ENCODE data around the gene EIF3L. TPM values are rescaled to one million over a fixed set of nuclear protein-coding genes. Genes with fewer than 3 reads are reported as not detected.
"Not testable (repeated sequence)": the region's sequence is repeated elsewhere in the genome, so short reads cannot be mapped to it uniquely, and the experiment has no call there.

Gene EIF3L
- 100 to 1,000 TPM; 656 to 664 TPM for total RNA-seq

- peaks cover 44% of the 10 kb centered on the region for H3K36me3 Mint-ChIP-seq
- POLR2A ChIA-PET, result interaction anchor here (0.6 to 1.1 kb wide), 2 partner anchors 15 to 57 kb away, joined by 4 to 5 read pairs; partner anchors contain the start of gene MICALL1
- DNase-seq, result peak; percentile 94
These were observed at the start of gene EIF3L for GRCh38 chr22:37849089-37849751. TSS of gene EIF3L (plus strand) at chr22:37849419. CDS start at chr22:37849450, 31 bp downstream.

GRCh38 chr22:37799979-37800378 is 49.2 kb upstream of the EIF3L start:
- H3K9me3 Mint-ChIP-seq; CTCF ChIA-PET; H3K36me3 Mint-ChIP-seq; H3K27ac Mint-ChIP-seq; H3K4me1 Mint-ChIP-seq (ENCODE audit: low read depth); DNase-seq; H3K4me3 Mint-ChIP-seq; intact Hi-C loops (cut with micrococcal nuclease); POLR2A ChIA-PET: not testable (repeated sequence)
- H3K27me3 Mint-ChIP-seq, result peaks cover 16% of the 10 kb centered on the region

More at GRCh38 chr22:37849089-37849751, at the start of gene EIF3L:
- Mint-ChIP-seq H3K27ac (peak within 1 kb of the TSS; percentile 93), H3K4me3 (peak within 1 kb of the TSS; percentile 91), H3K27me3 (no peaks in the 10 kb centered on the region), H3K4me1 (ENCODE audit: low read depth) (peaks cover 45% of the 10 kb centered on the region), H3K9me3 (no peaks in the 10 kb centered on the region)
- intact Hi-C loops (cut with micrococcal nuclease), result loop anchor here (2.0 to 10.0 kb wide), 3 partner anchors 14 to 656 kb away; partner anchors contain the start of genes DDX17 and LGALS1
- CTCF ChIA-PET, result interaction anchor here (1.4 kb wide), 2 partner anchors 14 to 31 kb away, joined by 10 to 16 read pairs; no protein-coding TSS in a partner anchor

- Mint-ChIP-seq H3K27me3 (peaks cover 31% of the 10 kb centered on the region), H3K4me3 (peak overlapping the region; percentile 69), H3K36me3 (no peaks in the 10 kb centered on the region), H3K4me1 (ENCODE audit: low read depth) (peaks cover 24% of the 10 kb centered on the region), H3K9me3 (no peaks in the 10 kb centered on the region), H3K27ac (no peak overlapping the region)
- ChIA-PET POLR2A (no interaction called here), CTCF (no interaction called here)
- intact Hi-C loops (cut with micrococcal nuclease), result no loop called here
- DNase-seq, result no peak
These were observed 47.3 kb upstream of the EIF3L start for GRCh38 chr22:37801946-37802309.

- DNase-seq, result peak; percentile 43
- intact Hi-C loops (cut with micrococcal nuclease), result no loop called here
- Mint-ChIP-seq H3K4me1 (ENCODE audit: low read depth) (peaks cover 29% of the 10 kb centered on the region), H3K27me3 (peaks cover 34% of the 10 kb centered on the region), H3K36me3 (no peaks in the 10 kb centered on the region), H3K27ac (no peak overlapping the region), H3K9me3 (no peaks in the 10 kb centered on the region), H3K4me3 (peak overlapping the region; percentile 43)
- ChIA-PET POLR2A (no interaction called here), CTCF (no interaction called here)
These were observed 46.7 kb upstream of the EIF3L start for GRCh38 chr22:37802310-37803194.

GRCh38 chr22:37803195-37803638 is 46.0 kb upstream of the EIF3L start:
- Mint-ChIP-seq H3K36me3 (no peaks in the 10 kb centered on the region), H3K4me3 (peak overlapping the region; percentile 43), H3K4me1 (ENCODE audit: low read depth) (peaks cover 30% of the 10 kb centered on the region), H3K27me3 (peaks cover 35% of the 10 kb centered on the region), H3K27ac (no peak overlapping the region), H3K9me3 (no peaks in the 10 kb centered on the region)
- intact Hi-C loops (cut with micrococcal nuclease), result no loop called here
- DNase-seq, result no peak
- CTCF ChIA-PET, result no interaction called here
- POLR2A ChIA-PET, result no interaction called here

- peaks cover 34% of the 10 kb centered on the region for H3K4me1 Mint-ChIP-seq (ENCODE audit: low read depth)
- H3K27me3 Mint-ChIP-seq, result peaks cover 36% of the 10 kb centered on the region
- DNase-seq, result no peak
- H3K9me3 Mint-ChIP-seq, result no peaks in the 10 kb centered on the region
- no peaks in the 10 kb centered on the region for H3K36me3 Mint-ChIP-seq
- POLR2A ChIA-PET, result interaction anchor here (0.6 to 1.4 kb wide), 2 partner anchors 40 to 631 kb away, joined by 3 to 5 read pairs; partner anchors contain the start of gene ANKRD54
- H3K27ac Mint-ChIP-seq, result peak overlapping the region; percentile 15
- CTCF ChIA-PET, result interaction anchor here (2.7 kb wide), 1 partner anchor 14 kb away, joined by 16 read pairs; no protein-coding TSS in a partner anchor
- intact Hi-C loops (cut with micrococcal nuclease), result loop anchor here (2.0 kb wide), 1 partner anchor 15 kb away; no protein-coding TSS in a partner anchor
- peak overlapping the region; percentile 43 for H3K4me3 Mint-ChIP-seq
These were observed 45.4 kb upstream of the EIF3L start for GRCh38 chr22:37803639-37804351.

- no peaks in the 10 kb centered on the region for H3K9me3 Mint-ChIP-seq
- intact Hi-C loops (cut with micrococcal nuclease), result loop anchor here (2.0 kb wide), 1 partner anchor 14 kb away; no protein-coding TSS in a partner anchor
These were observed 44.8 kb upstream of the EIF3L start for GRCh38 chr22:37804352-37804880.

GRCh38 chr22:37804881-37805809 is 44.1 kb upstream of the EIF3L start:
- Mint-ChIP-seq H3K27ac (no peak overlapping the region), H3K9me3 (no peaks in the 10 kb centered on the region), H3K36me3 (no peaks in the 10 kb centered on the region), H3K27me3 (peaks cover 44% of the 10 kb centered on the region), H3K4me1 (ENCODE audit: low read depth) (peaks cover 34% of the 10 kb centered on the region), H3K4me3 (peak overlapping the region; percentile 63)
- ChIA-PET CTCF (interaction anchor here (0.9 to 2.7 kb wide), 2 partner anchors 13 to 153 kb away, joined by 3 to 16 read pairs; no protein-coding TSS in a partner anchor), POLR2A (interaction anchor here (1.1 to 1.4 kb wide), 2 partner anchors 37 to 39 kb away, joined by 3 to 5 read pairs; partner anchors contain the start of gene ANKRD54)
- intact Hi-C loops (cut with micrococcal nuclease), result loop anchor here (2.0 to 5.0 kb wide), 3 partner anchors 14 to 198 kb away; partner anchors contain the start of genes C22orf23, GGA1 and POLR2F
- peak; percentile 86 for DNase-seq

More at GRCh38 chr22:37804352-37804880, 44.8 kb upstream of the EIF3L start:
- Mint-ChIP-seq H3K27ac (no peak overlapping the region), H3K36me3 (no peaks in the 10 kb centered on the region), H3K27me3 (peaks cover 40% of the 10 kb centered on the region), H3K4me3 (peak overlapping the region; percentile 43), H3K4me1 (ENCODE audit: low read depth) (peaks cover 34% of the 10 kb centered on the region)
- ChIA-PET POLR2A (interaction anchor here (0.6 to 1.4 kb wide), 2 partner anchors 40 to 631 kb away, joined by 3 to 5 read pairs; partner anchors contain the start of gene ANKRD54), CTCF (interaction anchor here (2.7 kb wide), 1 partner anchor 14 kb away, joined by 16 read pairs; no protein-coding TSS in a partner anchor)
- DNase-seq, result no peak

GRCh38 chr22:37805810-37806277 is 43.4 kb upstream of the EIF3L start:
- Mint-ChIP-seq H3K4me3 (peak overlapping the region; percentile 63), H3K4me1 (ENCODE audit: low read depth) (peaks cover 34% of the 10 kb centered on the region), H3K36me3 (no peaks in the 10 kb centered on the region), H3K9me3 (no peaks in the 10 kb centered on the region), H3K27ac (no peak overlapping the region), H3K27me3 (peaks cover 45% of the 10 kb centered on the region)
- ChIA-PET POLR2A (interaction anchor here (1.1 kb wide), 1 partner anchor 36 kb away, joined by 3 read pairs; no protein-coding TSS in a partner anchor), CTCF (interaction anchor here (0.9 to 2.7 kb wide), 2 partner anchors 12 to 152 kb away, joined by 3 to 16 read pairs; no protein-coding TSS in a partner anchor)
- DNase-seq, result no peak
- intact Hi-C loops (cut with micrococcal nuclease), result loop anchor here (2.0 to 5.0 kb wide), 4 partner anchors 13 to 199 kb away; partner anchors contain the start of genes ANKRD54, C22orf23, GGA1 and POLR2F

All from activated CD4-positive, alpha-beta memory T cell treated with anti-CD3 and anti-CD28 coated beads for 36 hours (primary cell).